GM18502 (cell line): ENCODE results near the gene CLDN10.

Source experiments
- ATAC-seq: cut with Tn5 transposase; IDR thresholded peaks from one replicate; pipeline ENCODE4 v1.9.1; 2021; ENCODE audit warnings: mild to moderate bottlenecking; ENCODE audit not compliant: unreplicated experiment, poor library complexity

CLDN10 gene

DNA sequence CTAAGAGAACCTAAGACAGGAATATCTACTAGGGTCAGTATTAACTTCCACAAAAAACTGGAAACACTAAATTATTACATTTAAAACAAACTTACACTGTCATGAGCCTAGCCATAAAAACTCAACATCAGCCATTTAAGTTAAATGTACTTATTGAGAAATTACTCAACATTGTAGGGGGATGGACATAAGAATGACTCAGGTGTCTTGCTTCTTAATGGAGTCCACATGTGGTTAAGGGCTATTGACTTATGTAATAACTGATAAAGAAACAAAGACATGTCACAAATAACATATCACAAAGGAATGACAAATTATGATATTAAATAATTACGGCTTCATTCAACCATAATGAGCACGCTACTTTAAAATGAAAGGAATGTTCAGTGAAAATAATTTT, 36.2 kb downstream of the CLDN10 start:
- ATAC-seq, result no peak

DNA sequence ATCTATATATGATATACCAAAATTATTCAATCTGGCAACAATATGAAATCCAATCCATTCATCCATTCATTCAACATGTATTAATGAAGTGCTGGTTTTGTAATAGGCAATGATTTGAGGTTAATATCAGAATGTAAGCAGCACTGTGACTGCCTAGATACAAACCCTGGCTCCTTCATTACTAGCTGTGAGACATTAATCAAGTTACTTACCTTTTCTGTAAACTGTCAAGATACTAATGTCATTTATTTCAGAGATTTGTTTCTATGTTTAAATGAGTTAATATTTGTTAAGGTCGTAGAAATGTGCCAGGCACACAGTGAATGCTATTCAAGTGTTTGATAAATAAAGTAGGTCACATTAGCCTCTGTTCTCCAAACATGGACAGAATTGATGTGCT, 40.9 kb downstream of the CLDN10 start:
- no peak for ATAC-seq

DNA sequence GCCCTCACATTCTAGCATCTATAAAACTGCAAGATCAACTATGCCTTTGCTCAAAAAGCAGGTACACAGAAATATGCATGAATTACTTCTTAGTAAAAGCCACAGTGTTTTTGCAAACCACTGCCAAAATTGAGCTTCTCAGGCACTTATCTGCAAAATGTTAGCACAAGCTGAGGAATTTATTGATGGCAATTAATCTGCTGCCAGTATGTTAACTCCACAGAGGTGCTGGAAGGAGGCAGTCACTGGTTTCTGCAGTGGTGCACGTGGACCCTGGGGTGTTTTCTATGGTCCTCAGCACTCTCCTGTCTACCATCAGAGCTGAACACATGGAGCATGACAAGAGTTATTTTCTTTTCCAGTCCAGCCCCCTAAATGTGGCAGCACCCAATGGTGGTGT, 44.2 kb downstream of the CLDN10 start:
- no peak for ATAC-seq

DNA sequence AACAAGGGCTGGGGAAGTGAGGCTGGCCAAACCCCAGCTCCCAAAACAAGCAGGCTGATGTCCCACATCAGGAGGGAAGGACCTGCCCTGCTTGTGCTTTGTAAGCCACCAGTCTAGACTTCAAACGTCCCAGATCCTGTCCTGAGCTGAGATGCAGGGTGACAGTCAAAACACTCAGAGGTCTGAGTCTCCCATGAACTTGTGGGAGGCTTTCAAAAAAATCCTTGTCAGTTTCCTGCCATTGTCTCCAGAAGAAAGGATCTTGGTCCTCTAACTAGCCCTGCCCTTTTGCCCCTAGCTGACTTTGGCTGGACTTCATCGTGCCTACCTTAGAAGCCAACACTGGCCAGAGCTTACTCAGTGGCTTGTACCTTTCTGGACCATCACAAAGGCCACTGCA, 48.7 kb downstream of the CLDN10 start:
- ATAC-seq, result no peak

DNA sequence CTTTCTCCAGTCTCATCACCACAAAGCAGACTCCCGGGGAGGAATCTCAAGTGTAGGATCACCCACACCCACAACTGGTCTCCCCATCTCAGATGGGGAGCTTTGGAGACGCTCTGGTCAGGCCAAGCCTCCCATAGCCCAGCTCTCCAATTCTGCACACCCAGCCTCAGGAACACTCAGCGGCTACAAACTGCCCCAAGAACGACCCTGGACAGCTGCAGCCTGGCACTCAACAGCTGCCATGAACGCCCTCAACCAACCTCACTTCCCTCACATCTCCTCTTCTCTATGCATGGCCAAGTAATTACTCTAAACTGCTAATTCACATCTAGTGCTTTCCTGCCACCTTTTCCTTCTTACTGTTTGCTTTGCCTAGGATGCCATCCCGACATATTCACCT, 49.4 kb downstream of the CLDN10 start:
- no peak for ATAC-seq

DNA sequence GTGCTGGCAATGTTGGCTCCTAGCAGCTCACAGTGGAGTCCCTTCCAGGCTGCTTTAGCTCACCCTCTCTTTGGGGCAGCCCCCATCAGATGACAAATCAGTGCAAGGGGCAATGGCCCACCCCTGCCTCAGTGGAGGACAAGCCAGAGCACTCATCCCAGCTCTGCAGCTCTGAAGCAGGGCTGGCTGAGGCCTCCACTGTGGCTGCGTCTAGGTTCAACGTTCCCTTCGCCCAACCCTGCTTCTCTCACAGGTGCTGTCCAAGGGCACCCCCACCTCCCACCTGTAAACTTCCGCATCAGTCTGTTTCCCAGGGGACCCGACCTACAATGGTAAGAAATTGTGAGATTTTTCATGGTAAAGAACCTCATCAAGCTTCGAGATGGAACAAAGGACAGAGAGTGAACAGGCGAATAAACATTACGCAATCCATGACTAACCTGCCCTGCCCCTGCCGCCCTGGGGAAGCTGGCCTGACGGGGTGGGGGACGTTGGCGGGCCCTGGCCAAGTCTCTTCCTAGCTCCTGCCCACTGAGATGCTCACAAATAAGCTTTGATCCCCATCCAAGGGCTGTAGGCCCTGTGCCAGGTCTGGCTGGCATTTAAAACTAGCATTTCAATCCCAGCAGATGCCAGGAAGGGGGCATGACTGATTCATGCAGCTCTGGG, 51.5 kb downstream of the CLDN10 start:
- ATAC-seq, result no peak

DNA sequence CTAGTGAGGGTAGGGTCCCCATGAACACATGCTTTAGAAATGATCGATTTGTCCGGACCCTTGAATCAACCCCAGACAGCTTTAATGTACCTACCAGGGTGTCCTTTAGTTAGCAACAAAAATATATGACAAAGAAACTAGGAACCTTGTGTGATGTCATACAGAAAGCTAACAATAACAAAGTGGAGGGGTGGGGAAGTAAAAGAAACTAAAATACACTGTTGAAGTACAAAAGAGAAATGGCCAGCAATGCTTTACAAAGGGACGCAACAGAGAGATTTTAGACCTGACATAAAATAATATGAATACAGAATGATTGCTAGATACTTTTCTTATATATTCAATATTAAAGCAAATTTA, 52.0 kb downstream of the CLDN10 start:
- no peak for ATAC-seq

DNA sequence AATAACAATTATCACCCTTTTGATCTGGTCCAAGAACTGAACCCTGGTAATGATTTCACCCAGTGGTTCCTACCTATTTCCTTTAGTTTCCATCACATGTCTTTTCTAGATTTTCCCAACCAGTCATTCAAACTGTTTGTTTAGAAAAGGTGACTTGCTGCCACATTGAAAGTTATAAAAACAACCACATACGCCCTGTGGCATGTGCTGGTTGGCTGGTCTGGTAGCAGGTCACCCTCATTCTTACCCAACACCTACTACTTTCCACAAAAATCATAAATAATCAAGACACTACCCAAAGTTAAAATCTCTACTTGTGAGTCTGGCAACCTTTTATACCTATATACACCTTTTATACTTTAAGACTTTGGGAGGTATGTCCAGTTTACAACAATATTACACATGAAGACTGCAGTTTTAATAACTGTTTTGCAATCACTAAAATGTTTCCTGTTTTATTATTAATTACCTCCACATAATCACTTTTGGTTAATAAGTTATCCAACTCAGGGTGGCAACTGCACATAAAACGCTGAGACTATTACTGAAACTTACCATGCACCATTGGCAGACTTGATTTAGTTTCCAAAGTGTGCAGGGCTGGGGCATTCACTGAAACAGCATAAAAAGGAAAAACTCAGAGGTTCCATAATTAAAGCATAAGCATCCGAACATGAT, 53.1 kb downstream of the CLDN10 start:
- no peak for ATAC-seq

DNA sequence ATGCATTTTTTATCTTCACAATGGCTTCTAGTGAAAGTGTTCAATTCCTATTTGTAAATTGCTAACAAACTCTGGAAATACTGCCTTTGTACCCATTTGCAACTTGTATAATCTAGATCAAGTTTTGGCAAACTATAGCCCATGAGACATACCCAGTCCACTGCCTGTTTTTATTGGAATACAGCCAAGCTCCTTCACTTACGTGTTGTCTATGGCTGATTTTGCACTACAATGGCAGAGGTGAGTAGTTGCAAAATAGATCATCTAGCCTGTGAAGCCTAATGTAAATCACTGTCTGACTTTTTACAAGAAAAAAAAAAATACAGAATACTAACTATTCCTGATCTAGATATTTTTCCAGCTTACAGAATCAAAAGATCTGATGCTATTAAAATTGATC, 54.8 kb downstream of the CLDN10 start:
- ATAC-seq, result no peak

DNA sequence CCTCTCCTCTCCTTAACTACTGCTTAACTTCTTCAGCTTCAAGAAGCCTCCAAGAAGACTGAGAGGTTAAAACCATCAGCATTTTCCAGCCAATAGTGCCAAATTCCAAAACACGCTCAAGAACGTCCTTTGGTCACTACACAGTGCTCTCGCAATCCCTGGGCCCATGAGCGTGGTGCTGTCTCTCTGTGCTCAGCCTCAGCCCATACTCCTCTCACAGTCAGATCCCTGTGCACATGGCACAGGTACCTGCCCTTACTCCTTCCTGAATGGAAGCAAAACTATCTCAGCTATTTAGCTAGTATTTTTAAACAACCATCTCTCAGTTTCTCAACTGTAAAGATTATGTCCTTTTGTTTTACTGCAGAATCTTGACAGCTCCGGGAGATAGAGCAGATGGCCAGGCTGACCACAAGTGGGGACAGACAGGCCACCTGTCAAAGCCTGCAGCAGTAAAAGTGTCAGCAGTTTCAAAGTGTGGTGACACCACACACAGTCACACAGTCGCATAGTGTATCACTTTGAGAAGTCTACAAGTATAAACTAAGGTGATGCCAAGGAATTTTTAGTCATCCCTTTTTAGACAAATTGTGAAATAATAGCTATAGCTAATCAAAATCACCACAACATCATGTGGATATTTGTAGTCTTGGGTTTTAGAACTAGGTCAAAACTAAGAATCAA, 56.3 kb downstream of the CLDN10 start:
- no peak for ATAC-seq

DNA sequence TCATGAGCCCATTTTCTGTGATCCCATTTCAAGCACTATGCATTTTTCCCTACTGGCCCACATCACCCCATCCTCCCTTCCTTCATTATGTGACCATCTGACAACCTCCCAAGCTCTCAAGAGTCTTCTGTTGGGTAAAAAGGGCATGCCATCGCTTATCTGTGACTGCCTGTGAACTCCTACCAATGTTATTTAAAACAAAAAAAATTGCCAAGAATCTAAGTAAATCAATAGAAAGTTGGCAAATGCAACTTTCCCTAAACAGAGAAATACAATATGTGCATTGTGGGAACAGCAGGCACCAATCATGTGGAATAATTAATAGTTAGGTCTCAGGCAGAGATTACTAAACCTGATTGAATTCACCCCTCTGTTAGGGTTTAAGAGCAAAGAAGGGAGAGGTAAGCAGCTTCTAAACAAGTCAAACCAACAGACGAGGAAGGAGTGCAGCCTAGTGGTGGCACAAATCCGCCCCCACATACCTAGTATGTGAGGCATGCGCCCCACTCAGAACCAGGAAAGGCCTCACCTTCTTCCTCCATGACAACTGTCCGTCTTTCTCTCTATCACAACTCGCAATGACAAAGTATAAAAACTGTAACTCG, 62.2 kb downstream of the CLDN10 start:
- ATAC-seq, result no peak

DNA sequence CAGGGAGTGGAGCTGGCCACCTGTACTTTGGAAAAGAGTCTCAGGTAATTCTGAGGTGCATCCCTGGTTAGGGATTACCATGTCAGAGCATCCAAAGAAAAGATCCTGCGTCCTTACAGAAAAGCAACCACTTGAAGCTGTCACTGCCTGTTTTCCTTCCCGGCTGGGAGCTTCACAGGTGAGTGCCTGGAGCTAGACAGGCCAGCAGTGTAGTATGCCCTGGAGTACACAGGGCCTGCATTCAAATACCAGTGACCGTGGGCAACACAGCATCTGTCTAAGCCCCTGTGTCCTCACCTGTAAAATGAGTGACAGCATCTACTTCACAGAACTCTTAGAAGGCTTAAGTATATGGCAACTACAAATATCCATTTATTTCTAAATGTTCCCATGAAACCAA, 63.0 kb downstream of the CLDN10 start:
- no peak for ATAC-seq

DNA sequence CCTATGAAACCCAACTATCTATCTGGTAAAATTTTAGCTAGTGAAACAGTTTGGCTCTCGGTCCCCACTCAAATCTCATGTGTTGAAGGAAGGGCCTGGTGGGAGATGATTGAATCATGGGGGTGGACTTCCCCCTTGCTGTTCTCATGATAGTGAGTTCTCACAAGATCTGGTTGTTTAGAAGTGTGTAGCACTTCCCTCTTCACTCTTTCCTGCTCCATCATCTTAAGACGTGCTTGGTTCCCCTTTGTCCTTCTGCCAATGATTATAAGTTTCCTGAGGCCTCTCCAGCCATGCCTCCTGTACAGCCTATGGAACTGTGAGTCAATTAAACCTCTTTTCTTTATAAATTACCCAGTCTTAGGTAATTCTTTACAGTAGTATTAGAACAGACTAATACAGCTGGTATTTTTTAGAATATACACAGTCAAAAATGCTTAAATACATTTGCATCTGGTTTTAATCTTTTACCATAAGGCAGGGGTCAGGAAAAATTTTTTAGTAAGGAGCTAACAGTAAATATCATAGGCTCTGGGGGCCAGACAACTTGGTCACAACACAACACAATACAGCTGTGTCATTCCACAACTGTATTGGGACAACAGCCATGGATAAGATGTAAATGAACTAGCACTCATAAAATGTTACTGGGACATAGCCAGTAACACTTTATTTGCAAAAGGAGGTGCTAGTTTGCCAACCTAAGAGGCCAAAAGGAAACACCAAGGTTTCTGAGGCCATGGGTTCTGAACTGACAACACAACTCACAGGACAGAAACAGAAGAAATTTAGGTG, 67.7 kb downstream of the CLDN10 start:
- no peak for ATAC-seq

DNA sequence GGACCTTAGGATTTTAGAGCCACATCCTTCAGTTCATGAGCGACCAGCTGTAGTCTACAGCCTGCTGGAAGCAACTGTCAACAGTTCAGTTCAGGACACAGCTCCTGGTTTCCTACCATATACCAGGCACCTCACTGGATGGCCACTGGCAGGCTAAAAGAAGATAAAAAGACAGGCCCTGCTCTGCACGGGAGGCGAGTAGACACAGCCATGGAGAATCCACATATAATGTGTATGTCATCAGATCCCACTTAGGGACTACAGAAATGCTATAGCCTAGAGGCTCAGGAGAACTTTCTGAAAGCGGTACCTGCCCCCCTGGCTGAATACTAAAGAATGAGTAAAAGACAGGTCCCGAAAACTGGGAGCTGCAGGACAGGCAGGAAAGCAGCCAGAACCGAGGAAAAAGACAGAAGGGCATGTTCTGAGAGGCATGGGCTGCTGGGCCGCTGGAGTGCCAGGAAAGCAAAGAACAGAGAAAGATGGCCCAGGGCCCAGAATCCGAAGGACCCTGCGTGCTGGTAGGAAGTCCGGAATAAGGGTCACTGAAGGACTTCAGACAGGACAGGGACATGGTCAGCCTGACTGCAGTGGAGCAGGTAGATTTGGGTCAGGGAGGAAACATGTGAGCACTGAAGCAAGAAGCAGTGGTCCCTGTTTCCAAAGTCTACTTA, 68.4 kb downstream of the CLDN10 start:
- no peak for ATAC-seq

DNA sequence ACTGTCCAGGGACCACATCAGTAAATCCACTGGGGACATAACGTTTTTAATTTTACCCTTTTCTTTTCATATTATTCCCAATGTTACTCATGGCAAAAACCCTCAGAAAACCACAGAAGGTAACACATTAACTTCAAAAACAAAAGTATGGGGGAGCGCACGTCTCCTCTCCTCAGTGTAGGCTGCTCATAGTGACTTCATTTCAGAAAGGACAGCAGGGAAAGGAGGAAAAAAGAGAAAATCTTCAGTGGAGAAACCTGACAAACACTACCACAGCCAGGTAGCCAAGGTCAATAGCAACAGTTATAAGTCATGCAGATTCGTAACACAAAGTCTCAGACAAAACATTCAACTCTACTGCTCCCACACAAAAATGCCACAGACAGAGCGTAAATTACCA, 70.6 kb downstream of the CLDN10 start:
- no peak for ATAC-seq

DNA sequence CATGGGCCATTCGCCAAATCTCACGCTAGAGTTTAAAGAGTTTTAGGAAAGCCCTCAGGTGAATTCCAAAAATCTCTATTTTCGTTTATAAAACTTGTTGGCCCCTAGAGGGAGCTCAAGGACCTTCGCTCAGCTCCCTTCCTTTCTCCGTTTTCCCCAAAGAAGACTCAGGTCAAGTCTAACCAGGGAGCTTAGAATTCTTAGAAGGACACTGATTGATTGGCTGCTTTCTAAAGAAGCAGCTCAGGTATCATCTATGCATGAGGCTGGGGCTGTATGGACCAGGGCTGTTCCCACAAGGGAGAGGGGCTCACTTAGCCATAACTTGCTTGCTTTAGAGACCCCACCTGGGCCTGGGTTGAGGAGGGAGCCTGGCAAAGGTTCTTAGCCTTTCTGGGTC, 71.5 kb downstream of the CLDN10 start:
- peak; percentile 68 for ATAC-seq

DNA sequence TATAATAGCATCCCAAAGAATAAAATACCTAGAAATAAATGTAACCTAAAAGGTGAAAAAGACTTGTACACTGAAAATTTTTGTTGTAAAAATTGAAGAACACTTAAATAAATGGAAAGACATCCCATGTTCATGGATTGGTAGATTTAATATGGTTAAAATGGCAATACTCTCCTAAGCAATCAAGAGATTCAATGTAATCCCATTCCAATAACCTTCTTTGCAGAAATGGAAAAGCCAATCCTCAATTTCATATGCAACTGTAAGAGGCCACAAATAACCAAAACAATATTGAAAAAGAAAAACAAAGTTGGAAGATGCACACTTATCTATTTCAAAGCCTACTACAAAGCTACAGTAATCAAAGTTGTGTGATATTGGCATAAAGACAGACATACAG, 74.2 kb downstream of the CLDN10 start:
- no peak for ATAC-seq

DNA sequence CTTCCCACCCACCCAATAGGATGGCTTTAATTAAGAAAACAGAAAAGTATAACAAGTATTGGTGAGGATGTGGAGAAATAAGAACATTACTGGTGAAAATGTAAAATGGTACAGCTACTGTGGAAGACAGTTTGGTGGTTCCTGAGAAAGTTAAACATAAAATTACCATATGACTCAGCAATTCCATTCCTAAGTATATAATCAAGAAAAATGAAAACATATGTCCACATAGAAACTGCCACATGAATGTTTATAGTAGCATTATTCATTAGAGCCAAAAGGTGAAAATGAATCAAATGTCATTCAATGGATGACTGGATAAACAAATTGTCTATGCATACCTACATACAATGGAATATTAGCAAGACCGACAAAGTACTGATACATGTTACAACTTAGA, 75.1 kb downstream of the CLDN10 start:
- no peak for ATAC-seq

DNA sequence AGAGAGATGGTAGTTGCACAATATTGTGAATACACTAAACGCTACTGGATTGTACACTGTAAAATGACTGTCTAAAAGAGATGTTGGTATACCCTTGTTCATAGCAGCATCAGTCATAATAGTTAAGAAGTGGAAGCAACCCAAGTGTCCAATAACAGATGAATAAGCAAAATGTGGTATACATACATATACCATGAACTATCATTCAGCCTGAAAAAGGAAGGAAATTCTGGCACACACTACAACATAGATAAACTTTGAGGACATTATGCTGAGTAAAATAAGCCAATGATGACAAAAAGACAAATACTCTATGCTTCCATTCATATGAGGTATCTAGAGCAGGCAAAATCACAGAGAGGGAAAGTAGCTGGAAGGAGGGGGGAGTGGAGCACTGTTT, 76.0 kb downstream of the CLDN10 start:
- ATAC-seq, result no peak

DNA sequence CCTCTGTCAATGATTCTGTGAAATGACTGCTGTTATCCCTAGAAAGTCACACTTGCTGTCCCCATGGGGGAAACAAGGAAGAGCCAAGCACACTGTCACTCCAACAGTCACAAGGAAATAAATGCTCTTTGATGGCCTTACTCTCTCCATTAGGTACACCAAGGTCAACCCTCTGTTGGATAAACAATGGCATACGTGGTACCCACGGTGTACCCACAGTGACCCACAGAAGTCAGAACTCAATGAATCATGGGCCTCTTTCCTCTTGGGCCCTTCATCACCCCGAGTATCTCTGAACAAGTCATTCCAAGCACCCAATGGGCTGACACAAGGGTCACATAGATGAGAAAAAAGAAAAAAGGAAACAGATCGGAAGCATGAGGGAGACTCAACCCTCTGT, 76.6 kb downstream of the CLDN10 start:
- ATAC-seq, result no peak
